ENCODE measurements around the gene RAB37. TPM values are rescaled to one million over a fixed set of nuclear protein-coding genes. Genes with fewer than 3 reads are reported as not detected.

Gene RAB37
- total and polyA plus RNA-seq, 9 of the 15 experiments (the other 6 are each of a cell fraction or from before 2014, with no cell fraction given), result 0.03 to 0.27 (median 0.11) TPM; not detected in 4

- no peak within 1 kb of the TSS for H3K9ac ChIP-seq (ENCODE audit: insufficient read depth in 1 of 2, low read depth in 2 of 2, low read length in 2 of 2)
- DNase-seq (ENCODE audit: extremely low read depth in 1 of 4, low spot score in 3 of 4) (no peak), FAIRE-seq (no peak), ATAC-seq (no peak)
- no TSS peak for BruUV-seq (replicated peaks)
- H3K4me3 ChIP-seq, result no peak within 1 kb of the TSS
- no peak within 1 kb of the TSS for H3K27ac ChIP-seq (ENCODE audit: extremely low read depth, low read depth, low read length)
- peaks cover 8% of the 10 kb centered on the region for H4K20me1 ChIP-seq (replicated peaks; ENCODE audit: control insufficient read depth, insufficient read depth, low read length)
- H3K9me1 ChIP-seq (ENCODE audit: control insufficient read depth, insufficient read depth, low read length), result no peaks in the 10 kb centered on the region
- POLR2A ChIA-PET, result interaction anchor here (0.6 kb wide), 1 partner anchor 13 kb away, joined by 3 read pairs; no protein-coding TSS in a partner anchor
- in situ Hi-C loops (cut with MboI) (no loop called here), intact Hi-C loops (cut with micrococcal nuclease) (no loop called here)
- TF ChIP-seq ZNF146 (CRISPR knock-in tag; IDR thresholded peaks at IDR 0.05; ENCODE audit: unreplicated experiment) (no peak), ELF2 (CRISPR knock-in tag; IDR thresholded peaks at IDR 0.05) (no peak), NKRF (IDR thresholded peaks at IDR 0.05; ENCODE audit: borderline replicate concordance) (no peak), CBFA2T2 (conservative IDR thresholded peaks at IDR 0.05) (no peak), POLR2AphosphoS2 (IDR thresholded peaks at IDR 0.05; ENCODE audit: low read length) (no peak), ZNF561 (CRISPR knock-in tag; conservative IDR thresholded peaks at IDR 0.05) (no peak), CXXC5 (CRISPR knock-in tag; IDR thresholded peaks at IDR 0.05) (no peak), PRPF4 (IDR thresholded peaks at IDR 0.05; ENCODE audit: insufficient read depth, low read depth, low read length, poor library complexity, severe bottlenecking) (no peak), ZNF224 (CRISPR knock-in tag; IDR thresholded peaks at IDR 0.05) (no peak), ZNF592 (IDR thresholded peaks at IDR 0.05) (no peak)
- H3K79me2 ChIP-seq (ENCODE audit: control insufficient read depth, insufficient read depth, low read length), result no peaks in the 10 kb centered on the region
- CTCF ChIA-PET (ENCODE audit: low intra/inter-chr PET ratio), result no interaction called here
- no peak within 1 kb of the TSS for H2AFZ ChIP-seq (ENCODE audit: low read depth, low read length)
- H3K4me1 ChIP-seq (replicated peaks in 1 of 2; ENCODE audit: control insufficient read depth in 2 of 2, insufficient read depth in 2 of 2, low read length in 2 of 2), result peaks cover 0 to 6% of the 10 kb centered on the region in 2 experiments; a peak in 3 of 5 replicates
- no peak within 1 kb of the TSS for H3K4me2 ChIP-seq (ENCODE audit: insufficient read depth, low read length)
- H3K9me3 ChIP-seq (replicated peaks; ENCODE audit: control insufficient read depth, insufficient read depth, low read depth, low read length), result no peaks in the 10 kb centered on the region
- whole genome bisulfite sequencing (ENCODE audit: insufficient coverage, low coverage, missing lambda C conversion rate), result under 1% methylated on average over 8 of the region's 8 CpGs
- H3K36me3 ChIP-seq (ENCODE audit: control insufficient read depth, insufficient read depth, low read length), result no peaks in the 10 kb centered on the region
- peaks cover 5 to 34% of the 10 kb centered on the region in 2 experiments; a peak in 4 of 5 replicates for H3K27me3 ChIP-seq (ENCODE audit: control insufficient read depth in 2 of 2, insufficient read depth in 2 of 2, low read length in 2 of 2)
Observed at GRCh38 chr17:74712756-74713155, 24.3 kb upstream of the RAB37 start, which contains the start of gene CD300LF. Gene CD300LF, minus strand, starts transcription at chr17:74712923. Its CDS starts 57 bp downstream, at chr17:74712866.

All from K562 (cell line).